B cell (primary cell): ENCODE measurements around the gene CEACAM21. TPM values are rescaled to one million over a fixed set of nuclear protein-coding genes. Genes with fewer than 3 reads are reported as not detected.
A peak's percentile ranks its signal among the peaks of the same experiment; 100 is the strongest.

Experiments used
- ATAC-seq: fragments of 200-7000 bp; cut with Tn5 transposase; one replicate; pipeline ENCODE4 v1.10.0; 2021; ENCODE audit warnings: low read depth, mild to moderate bottlenecking, moderate number of reproducible peaks, moderate library complexity
- CTCF ChIA-PET: fragments of 350-600 bp; sonication (Branson Sonifier 250); formaldehyde crosslinking; loops from one replicate; lab custom pipeline; 2021; ENCODE audit warnings: antibody characterized with exemption, inconsistent platforms; lab: Charles Lee
- POLR2A ChIA-PET: fragments of 350-600 bp; sonication (Branson Sonifier 250); formaldehyde crosslinking; loops from one replicate; lab custom pipeline; 2021; ENCODE audit warnings: antibody characterized with exemption; lab: Charles Lee
- DNase-seq: peaks from one replicate; pipeline ENCODE4 v3.0.0; 2013
- H2AFZ ChIP-seq: 2 replicates; pipeline ENCODE4 v1.6.1; 2012; ENCODE audit warnings: mild to moderate bottlenecking, low read depth, low read length; ENCODE audit not compliant: insufficient read depth, poor library complexity, severe bottlenecking
- H3K27ac ChIP-seq, 2 donors: 1 replicate in 1 of 2; 2 replicates in 1 of 2; pipeline ENCODE4 v1.5.1; 2012 to 2013; ENCODE audit warnings: low read length in 2 of 2, mild to moderate bottlenecking in 2 of 2, moderate library complexity in 1 of 2
- H3K27me3 ChIP-seq, 4 experiments: fragments of 200-600 bp in 1 of 4; sonication (generic) in 1 of 4; replicated peaks in 1 of 4; 1 replicate in 2 of 4; 2 replicates in 2 of 4; pipeline versions ENCODE4 v1.6.1 to v1.7.0; 2013 to 2016; ENCODE audit warnings: low read length in 3 of 4, mild to moderate bottlenecking in 2 of 4, mixed read lengths in 1 of 4, moderate library complexity in 1 of 4; ENCODE audit not compliant: insufficient read depth in 4 of 4, control insufficient read depth in 3 of 4; ENCODE audit errors: control extremely low read depth in 1 of 4
- H3K36me3 ChIP-seq, 2 experiments: replicated peaks in 1 of 2; 1 replicate in 1 of 2; 2 replicates in 1 of 2; pipeline versions ENCODE4 v1.6.1 to v1.7.1; 2013; ENCODE audit warnings: low read length in 1 of 2; ENCODE audit not compliant: insufficient read depth in 2 of 2, control insufficient read depth in 1 of 2; ENCODE audit errors: control extremely low read depth in 1 of 2, extremely low read depth in 1 of 2
- H3K4me1 ChIP-seq, 2 donors: fragments of 200-600 bp in 1 of 2; sonication (generic) in 1 of 2; 1 replicate in 1 of 2; 2 replicates in 1 of 2; pipeline versions ENCODE4 v1.5.1 to v1.6.1; 2013 to 2017; ENCODE audit warnings: low read length in 2 of 2; ENCODE audit not compliant: control insufficient read depth in 2 of 2, insufficient read depth in 2 of 2
- H3K4me2 ChIP-seq: replicated peaks from 2 replicates; pipeline ENCODE3; 2012; ENCODE audit warnings: mild to moderate bottlenecking, low read depth, low read length; ENCODE audit not compliant: poor library complexity, severe bottlenecking
- H3K4me3 ChIP-seq, 5 experiments: fragments of 200-600 bp in 1 of 5; sonication (generic) in 1 of 5; 1 replicate in 3 of 5; 2 replicates in 2 of 5; pipeline versions ENCODE4 v1.5.1 to v1.7.0; 2011 to 2016; ENCODE audit warnings: low read length in 4 of 5, mild to moderate bottlenecking in 4 of 5, low read depth in 2 of 5, control low read depth in 1 of 5, moderate library complexity in 1 of 5; ENCODE audit not compliant: insufficient read depth in 1 of 5; ENCODE audit errors: control extremely low read depth in 1 of 5, extremely low read depth in 1 of 5
- H3K79me2 ChIP-seq: fragments of 200-600 bp; sonication (generic); one replicate; pipeline ENCODE4 v1.6.0; 2016; ENCODE audit warnings: low read length; ENCODE audit not compliant: control insufficient read depth, insufficient read depth
- H3K9ac ChIP-seq: fragments of 200-600 bp; sonication (generic); 2 replicates; pipeline ENCODE4 v1.6.1; 2017; ENCODE audit warnings: mild to moderate bottlenecking, low read length, moderate library complexity
- H3K9me3 ChIP-seq, 3 donors: one replicate each; pipeline versions ENCODE4 v1.6.1 to v1.7.1; 2013; ENCODE audit warnings: low read length in 2 of 3; ENCODE audit not compliant: control insufficient read depth in 2 of 3, insufficient read depth in 1 of 3; ENCODE audit errors: control extremely low read depth in 1 of 3
- H4K20me1 ChIP-seq: 2 replicates; pipeline ENCODE4 v1.6.0; 2012; ENCODE audit warnings: mild to moderate bottlenecking, low read length; ENCODE audit not compliant: insufficient read depth, control insufficient read depth, poor library complexity, severe bottlenecking
- H3K27ac Mint-ChIP-seq: one replicate; pipeline ENCODE4 v1.8.0; 2021; ENCODE audit warnings: mixed read lengths
- H3K27me3 Mint-ChIP-seq: one replicate; pipeline ENCODE4 v1.8.0; 2021; ENCODE audit warnings: mixed read lengths
- H3K4me1 Mint-ChIP-seq: one replicate; pipeline ENCODE4 v1.8.0; 2021; ENCODE audit warnings: mixed read lengths
- H3K4me3 Mint-ChIP-seq: one replicate; pipeline ENCODE4 v1.8.0; 2021; ENCODE audit warnings: mixed read lengths
- H3K9me3 Mint-ChIP-seq: one replicate; pipeline ENCODE4 v1.8.0; 2022; ENCODE audit warnings: mixed read lengths; ENCODE audit not compliant: insufficient read depth
- CTCF ChIP-seq: fragments of 200-600 bp; IDR thresholded peaks from one replicate; pipeline ENCODE4 v1.8.0; 2022; ENCODE audit warnings: antibody characterized with exemption, mild to moderate bottlenecking
- EZH2 ChIP-seq: IDR thresholded peaks from 2 replicates; pipeline ENCODE4 v1.6.1; 2012; ENCODE audit warnings: borderline replicate concordance, low read depth, mild to moderate bottlenecking, moderate library complexity, low read length; ENCODE audit not compliant: insufficient read depth, poor library complexity, severe bottlenecking
- WGBS: methylation state at CpG from one replicate; pipeline ENCODE4 v1.1.5; 2013; ENCODE audit warnings: missing lambda C conversion rate; ENCODE audit not compliant: insufficient coverage; 5-methylcytosine and 5-hydroxymethylcytosine counted together
- intact Hi-C: fragments of 100-400 bp; cut with micrococcal nuclease; formaldehyde crosslinking; loops from one replicate; pipeline ENCODE4 v1.10.0; 2022
- polyA plus RNA-seq: library from polyadenylated mRNA; depleted of rRNA; stranded (reverse); fragments of >200 nt; gene quantifications from 2 replicates; pipeline ENCODE4 v1.2.3, GENCODE V29; 2012
- total RNA-seq, 2 donors: library from RNA; stranded (reverse); fragments of 120-200 nt in 1 of 2; gene quantifications; 1 replicate in 1 of 2; 2 replicates in 1 of 2; pipeline versions ENCODE4 v1.2.3 to v1.2.4, GENCODE V29; 2013 to 2022

CEACAM21 gene
- total and polyA plus RNA-seq, 2 donors (not counting 1 experiment from before 2014, with no cell fraction given), result 18.9 to 27.3 TPM

- POLR2A ChIA-PET, result interaction anchor here (0.6 kb wide), 1 partner anchor 9 kb away, joined by 3 read pairs; no protein-coding TSS in a partner anchor
- peaks cover 6 to 30% of the 10 kb centered on the region in 2 experiments for H3K36me3 ChIP-seq
- no peaks in the 10 kb centered on the region for H4K20me1 ChIP-seq
- Mint-ChIP-seq H3K4me1 (peaks cover 25% of the 10 kb centered on the region), H3K9me3 (no peaks in the 10 kb centered on the region), H3K4me3 (peak overlapping the region; percentile 29), H3K27me3 (no peaks in the 10 kb centered on the region), H3K27ac (peak overlapping the region; percentile 53)
- no peak overlapping the region for H3K4me3 ChIP-seq
- ATAC-seq, result no peak
- no peak overlapping the region for H2AFZ ChIP-seq
- no peaks in the 10 kb centered on the region for H3K27me3 ChIP-seq
- peaks cover 54% of the 10 kb centered on the region for H3K79me2 ChIP-seq
- peaks cover 0 to 17% (median 12%) of the 10 kb centered on the region in 3 donors for H3K9me3 ChIP-seq
- no peak overlapping the region for H3K9ac ChIP-seq
- no peak for TF ChIP-seq CTCF
- no peak for TF ChIP-seq EZH2
- CTCF ChIA-PET, result interaction anchor here (0.8 to 16.7 kb wide), 6 partner anchors 13 to 137 kb away, joined by 3 to 442 read pairs (median 9); partner anchors contain the start of gene DMAC2
- WGBS, result 97% methylated on average over 15 of the region's 19 CpGs
- intact Hi-C loops, result loop anchor here (2.0 to 10.0 kb wide), 3 partner anchors 20 to 312 kb away; partner anchors contain the start of genes B9D2 and HNRNPUL1
- peak overlapping the region; percentile 89 for H3K4me2 ChIP-seq
- peaks cover 18 to 20% of the 10 kb centered on the region in 2 donors for H3K4me1 ChIP-seq
- no peak for DNase-seq
- H3K27ac ChIP-seq, result no peak overlapping the region
Observed at GRCh38 chr19:41577144-41577830, 1.3 kb downstream of the CEACAM21 start.

- CTCF ChIA-PET, result interaction anchor here (0.7 to 1.8 kb wide), 5 partner anchors 14 to 199 kb away, joined by 3 to 5 read pairs (median 3); partner anchors contain the start of gene DMAC2
- no peak for TF ChIP-seq CTCF
- TF ChIP-seq EZH2, result no peak
- Histone ChIP-seq H3K36me3 (peaks cover 6 to 35% of the 10 kb centered on the region in 2 experiments), H3K27ac (no peak overlapping the region), H4K20me1 (no peaks in the 10 kb centered on the region), H3K9ac (no peak overlapping the region), H3K4me3 (no peak overlapping the region), H3K4me2 (no peak overlapping the region), H3K27me3 (no peaks in the 10 kb centered on the region), H3K4me1 (peaks cover 18 to 20% of the 10 kb centered on the region in 2 donors), H2AFZ (no peak overlapping the region), H3K9me3 (peaks cover 0 to 22% (median 17%) of the 10 kb centered on the region in 3 donors), H3K79me2 (peaks cover 48% of the 10 kb centered on the region)
- POLR2A ChIA-PET, result interaction anchor here (0.6 to 0.7 kb wide), 2 partner anchors 8 to 312 kb away, joined by 3 to 4 read pairs; no protein-coding TSS in a partner anchor
- no peak for DNase-seq
- H3K4me3 Mint-ChIP-seq, result no peak overlapping the region
- 88% methylated on average over 2 of the region's 2 CpGs for WGBS
- ATAC-seq, result no peak
- peaks cover under 1% of the 10 kb centered on the region for H3K9me3 Mint-ChIP-seq
- intact Hi-C loops, result loop anchor here (2.0 to 10.0 kb wide), 3 partner anchors 19 to 313 kb away; partner anchors contain the start of genes B9D2 and HNRNPUL1
- no peaks in the 10 kb centered on the region for H3K27me3 Mint-ChIP-seq
- peaks cover 25% of the 10 kb centered on the region for H3K4me1 Mint-ChIP-seq
- no peak overlapping the region for H3K27ac Mint-ChIP-seq
Observed at GRCh38 chr19:41577833-41578232, 1.9 kb downstream of the CEACAM21 start.
